DOHH2 (cell line): ENCODE results near the gene TSNAXIP1.
A peak's percentile ranks its signal among the peaks of the same experiment; 100 is the strongest.

ENCODE experiments used
- H3F3A ChIP-seq: fragments of 200-600 bp; sonication (generic), shearing (Covaris generic); 2 replicates; pipeline ENCODE4 v1.6.0; 2016; ENCODE audit warnings: antibody characterized with exemption, mild to moderate bottlenecking; ENCODE audit not compliant: control insufficient read depth, insufficient read depth
- H3K27ac ChIP-seq: fragments of 200-600 bp; sonication (generic); 2 replicates; pipeline ENCODE4 v1.5.1; 2014; ENCODE audit warnings: low read depth, mild to moderate bottlenecking, low read length, moderate library complexity
- H3K27me3 ChIP-seq: fragments of 200-600 bp; sonication (generic); 2 replicates; pipeline ENCODE4 v1.6.1; 2014; ENCODE audit warnings: mild to moderate bottlenecking, low read length, mixed read lengths; ENCODE audit not compliant: control insufficient read depth
- H3K36me3 ChIP-seq: fragments of 200-600 bp; sonication (generic); 2 replicates; pipeline ENCODE4 v1.6.1; 2014; ENCODE audit warnings: mild to moderate bottlenecking, low read length, moderate library complexity, mixed read lengths; ENCODE audit not compliant: control insufficient read depth
- H3K4me1 ChIP-seq: fragments of 200-600 bp; sonication (generic); 2 replicates; pipeline ENCODE4 v1.6.1; 2014; ENCODE audit warnings: mild to moderate bottlenecking, low read length, mixed read lengths; ENCODE audit not compliant: control insufficient read depth
- H3K4me2 ChIP-seq: fragments of 200-600 bp; sonication (generic); 2 replicates; pipeline ENCODE4 v1.6.0; 2014; ENCODE audit warnings: mild to moderate bottlenecking, low read length, moderate library complexity
- H3K4me3 ChIP-seq: fragments of 200-600 bp; sonication (generic); 2 replicates; pipeline ENCODE4 v1.5.1; 2014; ENCODE audit warnings: mild to moderate bottlenecking, low read length, mixed read lengths
- H3K79me2 ChIP-seq: fragments of 200-600 bp; sonication (generic); 2 replicates; pipeline ENCODE4 v1.6.1; 2014; ENCODE audit warnings: mild to moderate bottlenecking, low read length, mixed read lengths; ENCODE audit not compliant: control insufficient read depth
- H3K9me2 ChIP-seq: fragments of 200-600 bp; sonication (generic); replicated peaks from 2 replicates; pipeline ENCODE4 v1.6.1; 2014; ENCODE audit warnings: mild to moderate bottlenecking, low read length, mixed read lengths; ENCODE audit not compliant: control insufficient read depth
- H3K9me3 ChIP-seq: fragments of 200-600 bp; sonication (generic); 2 replicates; pipeline ENCODE4 v1.6.1; 2014; ENCODE audit warnings: antibody characterized with exemption, low read length, mixed read lengths; ENCODE audit not compliant: control insufficient read depth, insufficient read depth
- H4K20me1 ChIP-seq: fragments of 200-600 bp; sonication (generic); 2 replicates; pipeline ENCODE4 v1.6.0; 2014; ENCODE audit warnings: low read depth, mild to moderate bottlenecking, antibody characterized with exemption, low read length, moderate library complexity; ENCODE audit not compliant: control insufficient read depth, insufficient read depth
- CTCF ChIP-seq: fragments of 200-600 bp; sonication (generic); IDR thresholded peaks from one replicate; pipeline ENCODE4 v1.5.1; 2014; ENCODE audit warnings: antibody characterized with exemption, mild to moderate bottlenecking, low read depth, low read length; ENCODE audit not compliant: poor library complexity, severe bottlenecking
- EZH2phosphoT487 ChIP-seq: fragments of 200-600 bp; sonication (generic); IDR thresholded peaks from 2 replicates; pipeline ENCODE4 v1.6.1; 2017; ENCODE audit warnings: borderline replicate concordance, mild to moderate bottlenecking, antibody characterized with exemption, low read length, moderate library complexity, mixed read lengths

Gene TSNAXIP1

GRCh38 chr16:67805718-67806427 is 816 bp upstream of the TSNAXIP1 start:
- Histone ChIP-seq H3K79me2 (peaks cover 42% of the 10 kb centered on the region), H3K4me3 (peak overlapping the region; percentile 94), H4K20me1 (no peaks in the 10 kb centered on the region), H3K36me3 (peaks cover 28% of the 10 kb centered on the region), H3F3A (0 out of 2 replicates have a peak, but pooled peaks cover 3% of the 10 kb centered on the region), H3K27ac (peak overlapping the region; percentile 19; the same call in 1 of the 2 replicates), H3K4me2 (peak overlapping the region; percentile 94), H3K9me3 (no peaks in the 10 kb centered on the region), H3K9me2 (no peaks in the 10 kb centered on the region), H3K4me1 (peaks cover 43% of the 10 kb centered on the region), H3K27me3 (no peaks in the 10 kb centered on the region)
- TF ChIP-seq EZH2phosphoT487 (no peak), CTCF (no peak)

- Histone ChIP-seq H3K4me2 (peak overlapping the region; percentile 83), H3K79me2 (peaks cover 34% of the 10 kb centered on the region), H3K9me3 (no peaks in the 10 kb centered on the region), H3F3A (no peaks in the 10 kb centered on the region), H3K4me3 (peak overlapping the region; percentile 94), H3K9me2 (no peaks in the 10 kb centered on the region), H3K27me3 (0 out of 2 replicates have a peak, but pooled peaks cover 2% of the 10 kb centered on the region), H3K27ac (no peak overlapping the region), H4K20me1 (no peaks in the 10 kb centered on the region), H3K4me1 (peaks cover 31% of the 10 kb centered on the region), H3K36me3 (peaks cover 20% of the 10 kb centered on the region)
- no peak for TF ChIP-seq CTCF
- no peak for TF ChIP-seq EZH2phosphoT487
Observed at GRCh38 chr16:67807148-67807682, 526 bp downstream of the TSNAXIP1 start.

- Histone ChIP-seq H3K79me2 (no peaks in the 10 kb centered on the region), H3K27me3 (0 out of 2 replicates have a peak, but pooled peaks cover 2% of the 10 kb centered on the region), H3F3A (no peaks in the 10 kb centered on the region), H3K4me3 (no peak overlapping the region), H3K9me2 (no peaks in the 10 kb centered on the region), H3K9me3 (no peaks in the 10 kb centered on the region), H4K20me1 (no peaks in the 10 kb centered on the region), H3K36me3 (no peaks in the 10 kb centered on the region), H3K27ac (no peak overlapping the region), H3K4me1 (peaks cover 8% of the 10 kb centered on the region), H3K4me2 (no peak overlapping the region)
- TF ChIP-seq CTCF (no peak), EZH2phosphoT487 (no peak)
Observed at GRCh38 chr16:67811899-67812298, 5.2 kb downstream of the TSNAXIP1 start.
